ENCODE data around the gene LRG1.

The LRG1 gene

DNA sequence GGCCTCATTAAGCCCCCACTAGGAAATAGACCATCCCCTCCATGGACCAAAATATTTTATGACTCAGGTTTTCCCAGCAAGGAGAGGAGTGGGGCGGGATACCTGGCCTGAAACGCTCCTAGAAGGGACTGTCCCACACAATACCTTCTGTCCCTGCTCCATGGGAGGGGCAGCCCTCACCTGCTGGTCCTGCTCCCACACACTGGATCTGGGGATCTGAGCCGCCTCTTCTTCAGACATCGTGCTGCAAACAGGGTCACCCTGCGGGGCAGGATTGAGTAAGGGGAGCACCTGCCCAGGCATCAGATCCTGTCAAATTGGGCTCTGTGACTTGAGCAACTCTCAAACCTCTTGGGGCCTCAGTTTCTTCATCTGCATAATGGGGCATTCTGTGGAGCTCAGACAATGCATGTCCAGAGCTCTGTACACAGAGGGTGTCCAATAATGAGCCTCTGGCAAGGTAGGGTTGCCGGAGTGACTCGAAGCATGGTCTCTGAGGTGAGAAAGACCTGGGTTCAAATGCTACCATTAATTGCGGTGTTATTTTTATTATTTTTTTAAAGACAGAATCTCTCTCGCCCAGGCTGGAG lies 5.9 kb downstream of the LRG1 start:
- no peak overlapping the region for H3K4me2 ChIP-seq (ENCODE audit: low read depth, low read length, poor library complexity, severe bottlenecking)
- H3K79me2 ChIP-seq (ENCODE audit: insufficient read depth, low read length): no peaks in the 10 kb centered on the region
- H3F3A ChIP-seq (ENCODE audit: insufficient read depth): no peaks in the 10 kb centered on the region
- H3K4me3 ChIP-seq (ENCODE audit: insufficient read depth, low read length, poor library complexity, severe bottlenecking): no peak overlapping the region
- H3K27ac ChIP-seq (ENCODE audit: low read depth, low read length): no peak overlapping the region
- TF ChIP-seq CTCF (IDR thresholded peaks at IDR 0.05; ENCODE audit: insufficient read depth, low read length, poor library complexity, severe bottlenecking) (no peak), EZH2phosphoT487 (conservative IDR thresholded peaks at IDR 0.05; ENCODE audit: low read length) (no peak)
- no peaks in the 10 kb centered on the region for H3K9me3 ChIP-seq (ENCODE audit: insufficient read depth, low read length)
- no peaks in the 10 kb centered on the region for H3K9me2 ChIP-seq (replicated peaks; ENCODE audit: insufficient read depth, low read length)
- H3K36me3 ChIP-seq (ENCODE audit: low read length): no peaks in the 10 kb centered on the region
- H2AFZ ChIP-seq (ENCODE audit: low read depth, low read length, severe bottlenecking): no peak overlapping the region
- no peaks in the 10 kb centered on the region for H3K27me3 ChIP-seq (ENCODE audit: low read length)
- no peaks in the 10 kb centered on the region for H4K20me1 ChIP-seq (ENCODE audit: low read depth, low read length)
- no peak overlapping the region for H3K9ac ChIP-seq (ENCODE audit: low read length)

DNA sequence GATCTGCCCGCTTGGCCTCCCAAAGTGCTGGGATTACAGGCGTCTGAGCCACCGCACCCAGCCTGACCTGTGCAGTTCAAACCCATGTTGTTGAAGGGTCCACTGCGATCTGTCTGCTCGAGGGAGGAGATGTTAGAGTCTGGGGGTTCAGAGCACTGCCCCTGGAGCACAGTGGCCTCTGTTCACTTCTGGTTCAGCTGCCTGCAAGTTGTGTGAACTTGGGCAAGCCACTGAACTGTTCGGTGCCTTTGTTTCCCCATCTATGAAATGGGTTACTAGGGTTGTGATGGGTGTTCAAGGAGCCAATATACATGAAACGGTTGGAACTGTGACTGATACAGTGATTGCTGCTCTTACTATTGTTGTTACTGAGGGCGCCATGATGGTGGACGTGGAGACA lies 6.5 kb downstream of the LRG1 start:
- Histone ChIP-seq H3K9ac (ENCODE audit: low read length) (no peak overlapping the region), H3K4me3 (ENCODE audit: insufficient read depth, low read length, poor library complexity, severe bottlenecking) (no peak overlapping the region), H3K9me3 (ENCODE audit: insufficient read depth, low read length) (no peaks in the 10 kb centered on the region), H2AFZ (ENCODE audit: low read depth, low read length, severe bottlenecking) (no peak overlapping the region), H3K27me3 (ENCODE audit: low read length) (no peaks in the 10 kb centered on the region), H3F3A (ENCODE audit: insufficient read depth) (no peaks in the 10 kb centered on the region), H3K79me2 (ENCODE audit: insufficient read depth, low read length) (no peaks in the 10 kb centered on the region), H4K20me1 (ENCODE audit: low read depth, low read length) (no peaks in the 10 kb centered on the region), H3K4me2 (ENCODE audit: low read depth, low read length, poor library complexity, severe bottlenecking) (no peak overlapping the region), H3K27ac (ENCODE audit: low read depth, low read length) (no peak overlapping the region), H3K36me3 (ENCODE audit: low read length) (no peaks in the 10 kb centered on the region), H3K9me2 (replicated peaks; ENCODE audit: insufficient read depth, low read length) (no peaks in the 10 kb centered on the region)
- TF ChIP-seq EZH2phosphoT487 (conservative IDR thresholded peaks at IDR 0.05; ENCODE audit: low read length) (no peak), CTCF (IDR thresholded peaks at IDR 0.05; ENCODE audit: insufficient read depth, low read length, poor library complexity, severe bottlenecking) (no peak)

DNA sequence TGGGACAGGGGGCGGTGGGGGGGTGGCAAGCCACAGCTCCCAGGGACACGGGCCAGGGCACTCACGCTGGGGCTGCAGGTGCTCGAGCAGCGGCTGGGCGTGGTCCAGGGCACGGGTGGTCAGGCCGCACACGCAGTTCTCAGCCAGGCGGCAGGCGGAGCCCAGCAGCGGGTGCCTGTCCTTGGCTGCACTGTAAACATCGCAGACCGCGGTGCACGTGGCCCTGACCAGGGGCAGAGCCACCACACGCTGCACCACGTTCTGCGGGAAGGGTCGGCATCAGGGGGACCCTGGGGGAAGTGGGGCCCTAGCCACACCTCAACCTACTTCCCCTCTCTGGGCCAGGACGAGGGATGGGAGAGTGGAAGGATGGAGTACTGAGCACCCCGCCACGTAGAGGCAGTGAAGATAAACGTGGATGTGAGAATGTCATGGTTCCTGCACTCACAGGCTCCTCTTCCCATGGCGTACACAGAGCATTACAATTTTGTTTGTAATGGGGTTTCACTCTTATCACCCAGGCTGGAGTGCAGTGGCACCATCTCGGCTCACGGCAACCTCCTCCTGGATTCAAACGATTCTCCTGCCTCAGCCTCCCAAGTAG lies 8.2 kb downstream of the LRG1 start:
- TF ChIP-seq CTCF (IDR thresholded peaks at IDR 0.05; ENCODE audit: insufficient read depth, low read length, poor library complexity, severe bottlenecking) (no peak), EZH2phosphoT487 (conservative IDR thresholded peaks at IDR 0.05; ENCODE audit: low read length) (no peak)
- H3K27me3 ChIP-seq (ENCODE audit: low read length): no peaks in the 10 kb centered on the region

More for the DNA sequence above, 8.2 kb downstream of the LRG1 start:
- Histone ChIP-seq H3K9ac (ENCODE audit: low read length) (no peak overlapping the region), H3K79me2 (ENCODE audit: insufficient read depth, low read length) (no peaks in the 10 kb centered on the region), H3K36me3 (ENCODE audit: low read length) (no peaks in the 10 kb centered on the region), H3K9me2 (replicated peaks; ENCODE audit: insufficient read depth, low read length) (no peaks in the 10 kb centered on the region), H3K4me2 (ENCODE audit: low read depth, low read length, poor library complexity, severe bottlenecking) (no peak overlapping the region), H3F3A (ENCODE audit: insufficient read depth) (no peaks in the 10 kb centered on the region), H3K27ac (ENCODE audit: low read depth, low read length) (no peak overlapping the region), H2AFZ (ENCODE audit: low read depth, low read length, severe bottlenecking) (no peak overlapping the region), H4K20me1 (ENCODE audit: low read depth, low read length) (no peaks in the 10 kb centered on the region), H3K9me3 (ENCODE audit: insufficient read depth, low read length) (no peaks in the 10 kb centered on the region), H3K4me3 (ENCODE audit: insufficient read depth, low read length, poor library complexity, severe bottlenecking) (no peak overlapping the region)
